Raji (cell line): ENCODE measurements around the gene ERI3.

Experiments
- POLR2A ChIP-seq: IDR thresholded peaks from 2 replicates; pipeline ENCODE4 v1.6.1; 2011; ENCODE audit warnings: low read depth, low read length, control low read depth; ENCODE audit not compliant: insufficient read depth

ERI3 gene

GRCh38 chr1:44313265-44313918, 41.7 kb downstream of the ERI3 start:
- no peak for TF ChIP-seq POLR2A

- TF ChIP-seq POLR2A = no peak
These were observed 42.5 kb downstream of the ERI3 start for GRCh38 chr1:44312399-44313196.

- TF ChIP-seq POLR2A = no peak
These were observed 45.1 kb downstream of the ERI3 start for GRCh38 chr1:44310006-44310405.

- TF ChIP-seq POLR2A = no peak
These were observed 49.1 kb downstream of the ERI3 start for GRCh38 chr1:44305962-44306422.

GRCh38 chr1:44303532-44303931, 51.5 kb downstream of the ERI3 start:
- TF ChIP-seq POLR2A = no peak

- no peak for TF ChIP-seq POLR2A
These were observed 52.5 kb downstream of the ERI3 start for GRCh38 chr1:44302541-44302940.

- no peak for TF ChIP-seq POLR2A
These were observed 53.6 kb downstream of the ERI3 start for GRCh38 chr1:44301442-44301841.

- no peak for TF ChIP-seq POLR2A
These were observed 54.2 kb downstream of the ERI3 start for GRCh38 chr1:44300852-44301251.

- TF ChIP-seq POLR2A = no peak
These were observed 57.2 kb downstream of the ERI3 start for GRCh38 chr1:44297695-44298400.

- no peak for TF ChIP-seq POLR2A
These were observed 58.3 kb downstream of the ERI3 start for GRCh38 chr1:44296806-44297205.

- no peak for TF ChIP-seq POLR2A
These were observed 59.0 kb downstream of the ERI3 start for GRCh38 chr1:44296086-44296485.

- no peak for TF ChIP-seq POLR2A
These were observed 60.5 kb downstream of the ERI3 start for GRCh38 chr1:44294588-44295007.

GRCh38 chr1:44293761-44294315, 61.2 kb downstream of the ERI3 start:
- no peak for TF ChIP-seq POLR2A

GRCh38 chr1:44292651-44293050, 62.4 kb downstream of the ERI3 start:
- no peak for TF ChIP-seq POLR2A
